ENCODE results near the gene SDC4. TPM values are rescaled to one million over a fixed set of nuclear protein-coding genes. Genes with fewer than 3 reads are reported as not detected.
A peak's percentile ranks its signal among the peaks of the same experiment; 100 is the strongest.

The SDC4 gene, protein sequence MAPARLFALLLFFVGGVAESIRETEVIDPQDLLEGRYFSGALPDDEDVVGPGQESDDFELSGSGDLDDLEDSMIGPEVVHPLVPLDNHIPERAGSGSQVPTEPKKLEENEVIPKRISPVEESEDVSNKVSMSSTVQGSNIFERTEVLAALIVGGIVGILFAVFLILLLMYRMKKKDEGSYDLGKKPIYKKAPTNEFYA
- polyA plus RNA-seq (ENCODE audit: insufficient read length in 4 of 4) = 100 to 1,000 TPM in 3 of 4 donors, 10 to 100 TPM in 1; 36.5 to 173 (median 163) TPM

DNA sequence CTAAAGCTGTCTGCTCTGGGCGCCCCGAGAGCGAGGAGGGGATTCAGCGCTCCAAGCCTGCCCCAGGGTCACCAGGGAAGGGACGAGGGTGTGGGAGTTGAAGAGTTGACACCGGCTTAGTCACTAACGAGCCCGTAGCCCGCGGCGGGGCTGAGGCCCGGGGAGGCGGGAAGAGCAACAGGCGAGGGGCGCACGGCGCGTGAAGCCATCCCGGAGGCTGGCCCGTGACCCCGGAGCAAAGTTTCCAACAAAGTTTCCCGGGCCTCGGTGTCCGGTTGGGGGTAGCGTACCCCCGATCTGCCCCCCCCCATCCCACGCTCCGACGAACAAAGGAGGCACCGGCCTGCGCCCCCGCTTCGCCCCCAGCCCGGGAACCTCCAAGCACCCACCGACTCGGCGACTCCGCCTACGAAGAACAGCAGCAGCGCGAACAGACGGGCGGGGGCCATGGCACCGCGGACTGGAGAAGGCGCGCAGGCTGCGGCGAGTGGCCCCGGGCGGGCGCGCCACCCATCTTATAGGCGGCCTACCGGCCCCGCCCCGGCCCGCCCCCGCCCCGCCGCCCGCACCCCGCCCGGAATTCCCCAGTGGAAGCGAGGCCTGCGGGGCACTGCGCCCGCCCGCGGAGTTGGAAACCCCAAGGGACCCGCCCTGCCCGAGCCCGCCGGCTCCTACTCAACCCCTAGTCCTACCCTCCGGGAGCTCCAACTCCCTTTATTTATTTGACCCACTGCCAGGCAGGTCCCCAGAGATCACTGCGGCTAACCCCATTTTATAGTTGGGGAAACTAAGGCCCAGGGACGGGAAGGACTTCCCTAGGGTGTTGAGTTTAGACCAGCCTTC, at the start of gene SDC4:
Gene SDC4, minus strand, starts transcription at position 489 of the 843 bp plus-strand sequence. Its CDS starts 40 bp downstream, at position 449.
- DNase-seq (ENCODE audit: low read depth in 4 of 4, low spot score in 3 of 4) = no peak

DNA sequence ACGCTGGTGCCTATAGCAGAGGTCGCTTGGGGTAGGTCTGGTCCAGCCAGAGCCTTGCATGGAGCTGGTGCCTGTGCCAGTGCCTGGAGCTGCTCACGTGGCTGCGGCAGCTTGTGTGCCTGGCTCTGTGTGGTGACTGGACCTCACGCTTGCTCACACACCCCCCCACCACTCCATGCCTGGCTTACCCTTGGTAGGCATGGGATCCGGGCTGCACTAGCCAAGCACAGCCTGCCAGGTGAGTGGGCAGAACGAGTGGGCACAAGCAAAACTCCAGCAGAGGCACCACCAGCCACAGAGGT, 46.8 kb upstream of the SDC4 start:
- no peak for DNase-seq (ENCODE audit: low read depth in 4 of 4, low spot score in 3 of 4)

DNA sequence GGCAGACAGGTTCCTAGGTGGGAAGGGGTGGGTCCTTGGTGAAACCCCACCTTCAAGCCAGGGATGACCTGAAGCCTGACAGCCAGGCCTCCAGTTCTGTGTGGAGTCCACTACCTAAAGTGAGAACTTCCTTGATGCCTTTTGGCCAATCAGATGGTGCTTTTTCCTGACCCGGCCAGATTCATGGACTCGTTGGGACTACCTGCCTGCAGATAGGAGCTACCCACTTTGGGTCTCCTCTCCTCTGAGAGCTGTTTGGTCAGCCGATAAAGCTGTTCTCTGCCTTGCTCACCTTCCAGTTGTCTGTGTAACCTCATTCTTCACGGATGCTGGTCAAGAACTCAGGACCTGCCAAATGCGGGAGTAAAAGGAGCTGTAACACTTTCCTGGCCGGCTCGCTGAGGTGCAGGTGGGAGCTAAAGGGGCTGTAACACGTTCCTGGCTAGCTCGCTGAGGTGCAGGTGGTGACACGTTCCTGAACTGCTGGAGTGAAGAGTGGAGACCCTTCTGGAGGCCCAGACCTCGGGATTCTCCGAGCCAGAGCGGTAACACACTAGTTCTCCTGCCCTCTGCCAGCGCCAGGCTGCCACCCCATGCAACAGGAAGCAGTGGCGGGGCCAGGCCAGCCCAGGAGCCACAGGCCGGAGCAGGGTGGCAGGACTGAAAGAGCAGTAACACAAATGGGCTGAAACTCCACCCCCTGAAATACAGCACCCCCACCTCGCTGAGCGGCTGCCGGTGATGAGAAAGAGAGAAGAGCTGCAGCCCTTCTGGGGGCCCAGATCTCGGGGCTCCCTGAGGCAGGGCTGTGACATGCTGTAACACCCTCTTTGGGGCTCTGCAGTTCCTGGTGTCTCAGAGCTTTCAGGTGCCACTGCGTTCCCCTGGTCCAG, 46.2 kb upstream of the SDC4 start:
- DNase-seq (ENCODE audit: low read depth in 4 of 4, low spot score in 3 of 4) = no peak

DNA sequence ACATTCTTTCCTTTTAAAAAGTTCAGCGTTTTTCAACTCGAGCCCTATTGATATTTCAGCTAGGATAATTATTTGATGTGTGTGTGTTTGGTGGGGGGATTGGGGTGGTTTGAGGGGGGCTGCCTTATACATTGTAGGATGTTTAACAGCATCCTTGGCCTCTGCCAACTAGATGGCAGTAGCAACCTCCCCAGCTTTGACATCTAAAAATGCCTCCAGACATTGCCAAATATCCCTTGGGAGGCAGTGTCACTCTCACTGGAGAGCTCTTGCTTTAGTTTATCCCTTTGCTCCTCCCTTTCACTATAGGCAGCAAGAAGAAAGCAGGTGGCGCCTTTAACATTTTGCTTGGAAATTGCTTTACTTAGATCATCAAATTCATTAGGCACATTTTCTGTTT, 44.5 kb upstream of the SDC4 start:
- no peak for DNase-seq (ENCODE audit: low read depth in 4 of 4, low spot score in 3 of 4)

DNA sequence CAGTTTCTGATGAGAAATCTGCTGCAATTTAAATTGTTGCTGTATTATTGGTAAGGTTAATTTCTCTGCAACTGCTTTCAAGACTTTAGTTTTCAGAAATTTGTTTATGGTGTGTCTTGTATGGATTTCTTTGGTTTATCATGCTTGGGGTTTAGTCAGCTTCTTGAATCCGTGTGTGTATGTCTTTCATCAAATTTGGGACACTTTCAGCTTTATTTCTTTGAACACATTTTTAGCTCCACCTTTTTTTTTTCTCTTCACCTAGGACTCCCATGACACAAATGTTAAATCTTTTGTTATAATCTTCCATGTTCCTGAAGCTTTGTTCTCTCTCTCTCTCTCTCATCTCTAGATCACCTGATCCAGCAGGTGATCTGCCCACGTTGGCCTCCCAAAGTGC, 43.3 kb upstream of the SDC4 start:
- DNase-seq (ENCODE audit: low read depth in 4 of 4, low spot score in 3 of 4) = no peak

DNA sequence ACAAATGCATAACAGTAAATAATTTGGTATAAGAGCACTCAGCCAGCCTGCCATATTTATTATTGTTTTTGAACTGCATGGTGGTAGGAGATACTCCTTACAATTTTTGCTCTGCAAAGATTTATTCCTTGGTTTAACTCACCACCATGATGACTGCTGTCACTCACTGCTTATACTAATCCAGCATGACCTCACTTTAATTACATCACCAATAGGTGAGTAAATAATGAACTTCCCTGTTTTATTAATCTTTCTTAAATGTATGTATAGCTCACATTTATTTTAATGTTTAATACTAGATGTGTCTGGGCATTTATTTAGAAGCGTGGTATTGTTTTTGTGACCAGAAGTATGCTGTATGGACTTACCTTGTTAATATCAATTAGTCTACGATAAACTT, 42.7 kb upstream of the SDC4 start:
- no peak for DNase-seq (ENCODE audit: low read depth in 4 of 4, low spot score in 3 of 4)

DNA sequence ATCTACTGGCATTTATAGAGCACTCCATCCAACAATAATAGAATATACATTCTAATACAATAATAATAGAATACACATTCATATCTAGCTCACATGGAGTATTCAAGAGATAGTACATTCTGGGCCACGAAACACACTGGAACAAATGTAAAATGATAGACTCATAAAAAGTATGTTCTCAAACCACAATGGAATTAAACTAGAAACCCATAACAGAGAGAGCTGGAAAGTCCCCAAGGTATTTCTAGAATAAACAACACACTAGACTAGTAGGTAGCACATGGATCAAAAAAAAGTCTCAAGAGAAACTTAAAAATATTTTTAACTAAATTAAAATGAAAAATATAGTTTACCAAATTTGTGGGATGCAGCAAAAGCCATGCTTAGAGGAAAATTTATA, 39.0 kb upstream of the SDC4 start:
- no peak for DNase-seq (ENCODE audit: low read depth in 4 of 4, low spot score in 3 of 4)

DNA sequence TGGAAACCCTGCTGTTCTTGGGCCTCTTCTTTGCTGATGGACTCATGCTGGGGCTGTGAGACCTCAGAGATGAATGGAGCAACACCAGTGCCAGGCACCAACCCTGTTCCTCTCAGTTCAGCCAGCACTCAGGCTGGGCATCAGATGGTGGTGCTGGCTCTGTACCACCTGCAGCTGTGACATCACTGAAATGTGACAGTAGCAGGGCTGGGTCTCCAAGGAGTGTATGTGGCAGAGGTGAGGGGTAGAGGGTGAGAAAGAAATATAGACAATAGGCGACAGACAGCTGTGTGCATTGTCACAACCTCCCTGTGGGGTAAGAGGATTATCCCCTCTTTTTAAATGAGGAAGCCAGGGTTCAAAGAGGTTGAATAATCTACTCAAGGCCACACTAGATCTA, 30.0 kb upstream of the SDC4 start, which contains the start of gene TP53TG5:
Gene TP53TG5, minus strand, starts transcription at position 135 of the 400 bp plus-strand sequence. Its CDS starts 89 bp downstream, at position 46.
- DNase-seq (ENCODE audit: low read depth in 4 of 4, low spot score in 3 of 4) = no peak

DNA sequence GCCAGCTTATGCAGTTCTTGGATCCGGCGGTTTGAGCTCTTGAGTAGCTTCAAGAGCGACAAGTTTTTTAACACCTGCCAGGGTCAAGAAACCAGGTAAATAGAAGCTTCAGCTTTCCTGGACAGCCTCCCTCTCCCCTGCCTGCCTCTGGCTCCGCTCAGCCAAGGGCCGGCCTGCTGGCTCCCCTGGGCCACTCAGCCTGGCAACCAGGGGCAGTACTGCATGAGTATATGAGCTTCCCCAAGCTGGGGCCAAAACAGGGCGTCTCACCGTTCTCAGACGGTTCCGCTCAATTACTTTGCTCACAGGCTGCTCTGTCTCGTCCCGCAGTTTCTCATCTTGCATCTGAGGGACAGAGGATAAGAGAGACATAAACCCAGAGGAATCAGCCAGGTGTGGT, 29.0 kb upstream of the SDC4 start:
- no peak for DNase-seq (ENCODE audit: low read depth in 4 of 4, low spot score in 3 of 4)

DNA sequence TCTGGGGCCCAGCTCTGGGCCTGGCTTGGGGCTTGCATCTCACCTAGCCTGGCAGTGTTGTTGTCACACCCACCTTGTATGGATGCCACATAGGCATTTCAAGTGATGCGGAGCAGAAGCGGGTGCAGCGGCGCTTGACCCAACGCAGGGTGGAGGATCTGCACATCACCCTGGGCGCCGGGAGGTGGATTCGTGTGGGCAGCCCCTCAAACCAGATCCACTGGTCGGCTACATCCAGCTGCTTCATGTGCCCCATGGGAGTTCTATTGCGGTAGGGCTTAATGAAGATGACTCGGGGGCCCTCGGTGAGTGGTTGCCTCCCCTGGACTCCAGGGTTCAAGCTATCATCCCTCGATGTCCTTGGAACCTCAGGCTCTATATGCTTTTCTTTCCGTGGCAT, 26.7 kb upstream of the SDC4 start:
- DNase-seq (ENCODE audit: low read depth in 4 of 4, low spot score in 3 of 4) = no peak

DNA sequence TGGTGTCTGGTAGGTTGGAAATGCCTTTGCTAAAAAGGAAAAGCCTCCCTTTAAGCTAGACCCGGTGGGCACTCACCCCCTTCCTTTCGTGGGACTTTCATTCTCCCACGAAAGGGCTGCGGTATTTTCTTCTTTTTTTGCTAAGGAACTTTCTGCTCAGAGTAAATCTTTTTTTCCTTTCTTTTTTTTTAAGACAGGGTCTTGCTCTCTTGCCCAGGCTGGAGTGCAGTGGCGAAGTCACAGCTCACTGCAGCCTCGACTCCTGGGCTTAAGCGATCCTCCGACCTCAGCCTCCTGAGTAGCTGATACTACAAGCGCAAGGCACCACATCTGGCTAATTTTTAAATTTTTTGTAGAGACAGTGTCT, 25.9 kb upstream of the SDC4 start:
- DNase-seq (ENCODE audit: low read depth in 4 of 4, low spot score in 3 of 4) = no peak

DNA sequence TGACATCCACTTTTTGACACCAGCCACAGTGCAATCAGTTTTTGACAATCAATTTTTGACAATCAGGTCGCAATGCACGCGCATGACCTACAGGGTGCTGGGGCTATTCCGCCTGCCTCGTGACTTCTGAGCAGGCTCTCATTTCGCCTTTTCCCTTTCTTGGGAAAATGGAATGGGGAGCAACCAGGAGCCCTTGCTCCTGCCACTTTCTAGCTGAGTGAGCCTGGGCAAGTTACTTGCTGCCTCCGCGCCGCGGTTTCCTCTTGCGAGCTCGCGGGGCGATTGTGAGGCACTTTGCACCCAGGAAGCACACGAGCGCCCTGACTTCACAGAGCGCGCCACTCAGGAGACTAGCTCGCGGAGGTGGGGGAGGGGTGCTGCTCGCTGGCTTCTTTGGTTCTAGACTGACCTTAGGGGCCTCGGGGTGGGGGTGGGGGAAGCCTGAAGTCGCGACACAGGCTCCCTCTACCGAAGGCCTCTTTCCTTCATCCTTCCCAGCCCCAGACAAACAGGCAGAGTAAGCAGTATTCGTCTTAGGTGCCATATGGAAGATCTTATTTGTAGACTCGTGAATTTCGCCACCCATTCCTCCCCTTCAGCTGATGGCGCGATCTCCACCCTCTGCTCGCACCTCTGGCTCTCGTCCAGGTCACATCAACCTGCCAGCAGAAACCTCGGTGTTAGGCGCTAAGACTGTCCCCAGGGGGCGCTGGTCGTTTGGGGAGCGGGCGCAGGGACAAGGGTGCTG, 25.3 kb upstream of the SDC4 start:
- peak in 2 of 4 donors; percentile 70 for DNase-seq (ENCODE audit: low read depth in 4 of 4, low spot score in 3 of 4)

DNA sequence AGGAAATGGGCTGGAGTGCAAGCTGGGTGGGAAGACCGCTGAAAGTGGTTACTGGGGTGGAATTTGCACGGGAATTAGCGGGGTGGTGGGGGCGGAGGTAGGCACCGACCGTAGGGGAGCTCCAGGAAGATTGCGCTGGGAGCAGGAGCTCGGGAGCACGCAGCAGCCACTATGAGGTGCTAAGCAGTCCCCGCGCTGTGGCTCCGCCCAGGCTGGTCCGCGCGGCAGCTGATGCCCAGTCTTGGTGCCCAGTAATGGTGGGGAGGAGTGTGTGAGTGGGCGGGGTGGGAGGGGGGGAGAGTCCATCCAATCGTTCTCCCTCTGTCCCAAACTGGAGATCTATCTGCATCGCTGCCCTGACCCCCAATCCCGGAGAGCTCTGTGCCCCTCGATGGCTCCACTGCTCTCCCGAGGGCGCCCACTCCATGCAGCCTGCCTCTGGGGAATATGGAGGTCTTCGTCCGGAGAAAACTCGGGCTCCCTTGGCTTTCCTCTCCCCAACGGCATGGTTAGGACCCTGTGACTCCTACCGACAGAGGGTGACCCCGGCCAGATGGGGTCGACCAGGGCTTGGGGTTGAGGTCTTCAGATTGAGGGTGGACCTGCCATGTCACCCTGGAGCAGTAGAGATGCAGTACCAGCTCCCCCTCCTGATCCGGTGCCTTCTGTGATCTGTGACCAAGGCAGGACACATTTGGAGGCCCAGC, 24.6 kb upstream of the SDC4 start:
- DNase-seq (ENCODE audit: low read depth in 4 of 4, low spot score in 3 of 4) = no peak

DNA sequence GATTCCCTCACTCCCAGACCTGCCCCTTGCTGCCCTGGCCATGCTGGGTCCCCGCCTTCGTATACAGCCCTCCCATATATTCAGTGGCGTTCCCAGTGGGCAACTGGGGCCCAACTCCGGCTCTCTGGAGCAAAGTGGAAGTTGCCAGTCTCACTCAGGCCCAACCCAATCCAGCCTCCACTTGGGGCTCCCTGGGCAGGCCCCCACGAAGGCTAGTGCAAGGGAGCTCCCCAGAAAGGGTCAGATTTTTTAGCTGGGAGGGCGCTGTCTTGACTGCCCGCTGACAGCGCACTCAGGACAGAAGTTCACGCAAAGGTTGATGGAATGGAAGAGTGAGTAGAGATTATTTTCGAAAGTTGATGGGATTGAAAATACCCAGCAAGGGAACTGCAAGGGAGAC, 24.0 kb upstream of the SDC4 start:
- DNase-seq (ENCODE audit: low read depth in 4 of 4, low spot score in 3 of 4) = no peak

DNA sequence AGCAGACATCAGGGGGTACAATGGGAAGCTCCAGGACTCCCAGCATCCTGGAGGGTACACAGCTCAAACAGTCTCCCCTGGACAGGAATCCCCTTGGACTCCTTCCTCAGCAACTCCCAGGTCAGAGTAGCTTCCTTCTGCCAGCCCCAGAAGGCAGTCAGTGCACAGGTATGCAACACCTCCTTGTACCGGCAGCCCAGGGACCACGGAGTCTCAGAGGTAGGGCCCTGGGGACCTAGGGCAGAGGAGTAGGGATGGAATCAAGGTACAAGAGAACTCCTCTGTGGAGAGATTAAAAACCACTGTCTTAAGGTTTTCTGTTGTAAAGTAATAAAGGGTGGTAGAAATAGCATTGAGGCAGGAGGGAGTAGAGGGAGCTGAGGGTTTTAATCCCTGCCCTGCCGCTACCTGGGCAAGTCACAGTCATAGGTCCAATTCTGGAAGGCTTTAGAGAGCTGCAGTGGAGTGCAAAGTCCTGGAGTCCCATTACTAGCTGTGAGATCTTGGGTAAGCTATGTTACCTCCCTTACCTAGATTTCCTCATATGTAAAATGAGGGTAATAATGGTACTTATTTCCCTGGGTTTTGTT, 22.4 kb upstream of the SDC4 start:
- no peak for DNase-seq (ENCODE audit: low read depth in 4 of 4, low spot score in 3 of 4)

DNA sequence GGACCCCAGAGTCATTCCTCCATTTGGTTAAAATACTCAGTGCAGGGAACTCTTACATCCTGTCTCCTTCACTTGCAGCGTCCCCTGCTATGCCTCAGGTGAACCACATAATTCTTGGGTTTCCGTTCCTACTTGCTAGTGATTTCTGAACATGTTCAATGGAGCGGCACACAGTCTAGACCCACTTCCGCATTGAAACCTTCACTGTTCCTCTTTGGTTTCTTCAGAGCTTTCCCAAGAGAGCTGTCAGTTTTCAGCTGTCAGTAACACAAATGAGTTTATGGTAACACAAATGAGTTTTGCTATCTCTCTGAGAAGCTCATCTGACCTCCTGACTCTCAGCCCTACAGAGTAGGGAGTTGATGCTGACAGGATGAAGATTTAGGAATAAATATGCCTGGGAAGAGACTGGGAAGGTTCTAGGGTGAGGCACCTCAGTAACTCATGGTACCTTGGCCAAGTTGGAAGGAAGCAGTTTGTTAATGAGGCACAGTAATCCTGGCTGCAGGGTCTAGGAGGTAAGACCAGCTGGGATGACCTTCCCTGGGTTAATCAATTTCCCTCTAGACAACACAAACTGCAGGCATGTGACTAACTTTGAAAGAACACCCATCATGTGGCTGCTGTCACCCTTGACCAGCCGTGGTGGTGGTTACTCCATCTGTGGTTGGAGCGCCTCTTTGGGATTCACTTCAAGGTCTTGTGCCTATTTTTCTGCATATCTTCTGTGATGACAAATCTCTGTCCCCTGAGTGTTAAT, 20.2 kb upstream of the SDC4 start:
- DNase-seq (ENCODE audit: low read depth in 4 of 4, low spot score in 3 of 4) = no peak

DNA sequence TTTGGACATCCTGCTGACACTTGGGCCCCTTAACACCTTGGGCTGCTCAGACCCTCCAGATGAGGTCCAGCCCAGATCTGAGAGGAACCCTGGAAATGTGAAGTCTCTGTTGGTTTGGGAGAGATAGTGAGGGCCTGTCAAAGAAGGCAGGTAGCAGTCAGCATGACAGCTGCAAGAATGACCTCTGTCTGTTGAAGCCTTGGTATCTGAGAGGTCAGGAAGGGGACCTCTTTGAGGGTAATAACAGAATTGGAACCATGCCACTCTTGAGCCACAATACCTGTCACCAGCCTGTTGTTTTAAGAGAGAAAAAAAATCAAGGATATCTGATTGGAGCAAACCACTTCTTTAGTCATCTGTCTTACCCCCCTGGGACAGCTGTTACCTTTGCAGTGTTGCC, 18.9 kb upstream of the SDC4 start:
- no peak for DNase-seq (ENCODE audit: low read depth in 4 of 4, low spot score in 3 of 4)

DNA sequence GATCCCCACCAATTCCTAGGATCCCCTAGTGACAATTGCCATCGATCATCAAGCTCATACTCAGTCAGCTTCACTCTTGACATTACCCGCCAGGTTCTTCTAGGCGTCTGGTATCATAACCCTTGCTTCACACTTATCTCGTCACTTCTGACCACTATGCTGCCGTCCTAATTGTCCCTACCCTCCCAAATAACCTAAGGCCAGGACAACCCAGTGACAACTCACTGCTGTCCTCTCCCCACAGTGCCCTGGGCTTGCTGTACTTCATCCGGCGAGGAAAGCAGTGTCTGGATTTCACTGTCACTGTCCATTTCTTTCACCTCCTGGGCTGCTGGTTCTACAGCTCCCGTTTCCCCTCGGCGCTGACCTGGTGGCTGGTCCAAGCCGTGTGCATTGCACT, 18.4 kb upstream of the SDC4 start:
- DNase-seq (ENCODE audit: low read depth in 4 of 4, low spot score in 3 of 4) = no peak

DNA sequence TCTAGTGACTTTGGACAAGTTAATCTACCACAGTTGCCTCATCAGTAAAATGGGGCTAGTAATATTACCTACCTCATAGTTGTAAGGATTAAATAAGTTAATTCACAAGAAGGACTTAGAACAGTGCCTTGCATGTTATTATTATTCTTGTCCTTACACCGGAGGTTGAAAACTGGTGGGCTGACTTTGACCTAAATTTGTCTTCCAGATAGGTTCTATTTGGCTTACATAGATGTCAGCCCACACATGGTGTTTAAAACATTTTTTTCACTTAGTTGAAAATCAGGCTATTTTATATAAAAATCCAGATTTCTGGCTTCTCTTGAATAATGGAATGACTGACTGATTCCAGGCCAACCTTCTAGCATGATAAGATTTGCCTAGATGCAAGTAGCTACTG, 18.0 kb upstream of the SDC4 start:
- no peak for DNase-seq (ENCODE audit: low read depth in 4 of 4, low spot score in 3 of 4)
